GM21723 (cell line): ENCODE measurements around the gene CD274.
A peak's percentile ranks its signal among the peaks of the same experiment; 100 is the strongest.
"Not testable (repeated sequence)": the region's sequence is repeated elsewhere in the genome, so short reads cannot be mapped to it uniquely, and the experiment has no call there.

Source experiments
- ATAC-seq: cut with Tn5 transposase; IDR thresholded peaks from one replicate; pipeline ENCODE4 v1.9.1; 2021; ENCODE audit warnings: mild to moderate bottlenecking, moderate library complexity; ENCODE audit not compliant: unreplicated experiment

Gene CD274

DNA sequence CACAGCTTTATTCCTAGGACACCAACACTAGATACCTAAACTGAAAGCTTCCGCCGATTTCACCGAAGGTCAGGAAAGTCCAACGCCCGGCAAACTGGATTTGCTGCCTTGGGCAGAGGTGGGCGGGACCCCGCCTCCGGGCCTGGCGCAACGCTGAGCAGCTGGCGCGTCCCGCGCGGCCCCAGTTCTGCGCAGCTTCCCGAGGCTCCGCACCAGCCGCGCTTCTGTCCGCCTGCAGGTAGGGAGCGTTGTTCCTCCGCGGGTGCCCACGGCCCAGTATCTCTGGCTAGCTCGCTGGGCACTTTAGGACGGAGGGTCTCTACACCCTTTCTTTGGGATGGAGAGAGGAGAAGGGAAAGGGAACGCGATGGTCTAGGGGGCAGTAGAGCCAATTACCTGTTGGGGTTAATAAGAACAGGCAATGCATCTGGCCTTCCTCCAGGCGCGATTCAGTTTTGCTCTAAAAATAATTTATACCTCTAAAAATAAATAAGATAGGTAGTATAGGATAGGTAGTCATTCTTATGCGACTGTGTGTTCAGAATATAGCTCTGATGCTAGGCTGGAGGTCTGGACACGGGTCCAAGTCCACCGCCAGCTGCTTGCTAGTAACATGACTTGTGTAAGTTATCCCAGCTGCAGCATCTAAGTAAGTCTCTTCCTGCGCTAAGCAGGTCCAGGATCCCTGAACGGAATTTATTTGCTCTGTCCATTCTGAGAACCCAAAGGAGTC, at the start of gene CD274:
Gene CD274, plus strand, starts transcription at position 184 of the 733 bp plus-strand sequence. CDS start 5,572 bp downstream, outside the sequence.
- ATAC-seq: peak; percentile 74

DNA sequence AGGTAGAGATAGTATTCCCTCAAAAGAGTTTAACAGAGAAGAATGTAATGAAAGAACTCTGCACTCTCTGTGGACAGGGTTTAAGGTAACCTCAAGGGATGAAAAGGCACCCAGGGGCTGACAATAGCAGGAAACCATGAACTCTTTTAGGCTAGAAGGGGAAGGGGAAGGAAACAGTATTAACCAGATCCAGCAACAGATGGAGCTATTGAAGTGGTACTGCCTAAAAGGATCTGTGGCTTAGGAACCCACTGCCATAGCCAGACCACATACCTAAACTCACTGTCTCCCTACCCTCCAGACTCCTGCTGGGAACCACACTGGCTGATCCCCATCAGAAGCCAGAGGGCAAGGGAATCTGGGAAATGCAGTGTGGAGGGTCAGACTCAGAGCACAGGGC, 48.1 kb upstream of the CD274 start:
- ATAC-seq: no peak

DNA sequence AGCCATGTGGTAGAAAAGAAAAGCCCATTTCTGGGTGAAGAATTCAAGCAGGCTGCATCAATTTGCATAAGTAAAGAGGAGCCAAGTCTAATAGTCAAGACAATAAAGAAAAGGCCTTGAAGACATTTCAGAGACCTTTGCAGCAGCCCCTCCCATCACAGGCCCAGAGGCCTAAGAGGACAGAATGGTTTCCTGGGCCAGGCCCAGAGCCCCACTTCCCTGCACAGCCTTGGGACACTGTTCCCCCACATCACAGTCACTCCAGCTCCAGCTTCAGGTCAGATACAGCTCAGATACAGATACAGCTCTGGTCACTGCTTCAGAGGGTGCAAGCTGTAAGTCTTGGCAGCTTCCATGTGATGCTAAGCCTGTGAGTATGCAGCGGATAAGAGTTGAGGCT, 41.7 kb upstream of the CD274 start:
- no peak for ATAC-seq

DNA sequence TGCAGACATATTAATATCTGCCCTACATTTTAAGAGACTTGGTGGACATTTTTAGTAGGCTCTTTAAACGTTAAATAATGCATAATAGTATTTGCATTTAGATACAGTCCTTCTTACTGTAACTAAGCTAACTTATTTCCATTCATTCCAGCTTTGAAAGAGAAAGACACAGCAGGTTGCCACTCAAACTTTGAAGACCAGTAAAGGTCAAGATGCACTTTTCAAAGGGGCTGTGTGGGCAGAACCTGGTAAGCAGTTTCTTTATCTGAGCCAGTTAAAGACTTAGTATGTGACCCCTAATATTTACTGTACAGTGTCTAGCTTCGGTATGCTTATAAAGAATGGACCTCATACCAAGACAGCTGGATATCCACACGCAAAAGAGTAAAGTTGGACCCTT, 33.4 kb upstream of the CD274 start:
- no peak for ATAC-seq

DNA sequence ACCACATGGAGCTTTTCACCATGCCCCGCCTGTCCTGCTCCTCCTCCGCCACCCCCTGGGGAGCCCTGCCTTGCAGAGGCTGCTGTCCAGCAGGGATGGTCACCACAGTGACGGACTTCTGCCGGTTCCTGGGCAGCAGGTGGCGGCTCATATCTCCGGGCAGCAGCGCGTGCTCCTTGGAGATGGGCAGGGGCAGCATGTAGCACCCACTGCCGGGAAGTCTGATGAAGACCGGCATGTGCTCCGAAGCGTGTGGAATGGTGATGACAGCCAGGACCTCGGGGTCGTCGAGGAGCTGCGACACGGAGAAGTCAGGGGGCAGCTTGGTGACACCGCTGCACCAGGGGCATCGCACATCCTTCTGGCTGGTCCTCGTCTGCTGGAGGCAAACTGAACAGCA, 31.9 kb upstream of the CD274 start:
- no peak for ATAC-seq

DNA sequence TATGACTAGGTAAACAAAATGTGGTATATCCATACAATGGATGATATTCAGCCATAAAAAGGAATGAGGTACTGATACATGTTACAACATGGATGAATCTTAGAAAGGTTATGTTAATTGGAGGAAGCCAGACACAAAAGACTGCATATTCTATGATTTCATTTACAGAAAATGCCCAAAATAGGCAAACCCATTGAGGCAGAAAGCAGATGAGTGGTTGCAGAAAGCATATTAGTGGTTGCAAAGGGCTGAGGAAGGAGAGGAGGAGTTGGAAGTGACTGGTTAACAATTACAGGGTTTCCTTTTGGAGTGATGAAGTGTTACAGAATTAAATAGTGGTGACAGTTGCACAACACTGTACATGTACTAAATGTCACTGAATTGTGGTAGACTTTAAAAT, 30.4 kb upstream of the CD274 start:
- ATAC-seq: no peak

DNA sequence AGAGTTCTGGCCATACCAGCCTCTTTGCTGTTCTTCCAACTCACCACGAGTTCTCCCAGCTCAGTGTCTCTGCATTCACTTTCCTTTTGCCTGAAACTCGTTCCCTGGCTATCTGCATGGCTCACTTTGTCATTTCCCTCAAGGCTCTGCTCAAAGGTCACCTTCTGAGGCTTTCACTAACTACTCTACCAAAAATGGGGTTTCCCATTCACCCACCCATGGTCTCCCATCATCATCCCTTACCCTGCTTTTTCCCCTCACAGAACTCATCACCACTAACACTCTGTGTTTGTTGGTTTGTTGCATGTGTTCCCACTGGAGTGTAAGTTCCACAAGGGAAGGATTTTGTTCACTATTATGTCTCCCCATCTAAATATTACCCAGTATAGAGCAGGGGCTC, 29.2 kb upstream of the CD274 start:
- ATAC-seq: no peak

DNA sequence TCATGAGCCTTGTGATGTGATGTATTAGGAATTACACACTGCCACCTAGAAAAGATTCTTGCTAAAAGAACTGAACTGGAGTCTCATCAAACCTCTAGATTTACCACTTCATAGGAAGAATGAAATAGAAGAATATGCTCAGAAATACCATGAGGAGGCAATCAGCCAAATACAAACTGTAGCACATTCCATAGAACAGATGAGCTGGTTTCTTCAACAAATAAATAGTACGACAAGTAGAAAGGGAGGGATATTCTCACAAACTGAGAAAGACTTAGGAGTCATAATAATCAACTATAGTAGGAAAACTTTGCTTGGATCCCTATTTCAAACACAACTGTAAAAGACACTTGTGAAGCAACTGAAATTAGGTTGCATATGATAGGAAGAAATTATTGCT, 28.1 kb upstream of the CD274 start:
- no peak for ATAC-seq

DNA sequence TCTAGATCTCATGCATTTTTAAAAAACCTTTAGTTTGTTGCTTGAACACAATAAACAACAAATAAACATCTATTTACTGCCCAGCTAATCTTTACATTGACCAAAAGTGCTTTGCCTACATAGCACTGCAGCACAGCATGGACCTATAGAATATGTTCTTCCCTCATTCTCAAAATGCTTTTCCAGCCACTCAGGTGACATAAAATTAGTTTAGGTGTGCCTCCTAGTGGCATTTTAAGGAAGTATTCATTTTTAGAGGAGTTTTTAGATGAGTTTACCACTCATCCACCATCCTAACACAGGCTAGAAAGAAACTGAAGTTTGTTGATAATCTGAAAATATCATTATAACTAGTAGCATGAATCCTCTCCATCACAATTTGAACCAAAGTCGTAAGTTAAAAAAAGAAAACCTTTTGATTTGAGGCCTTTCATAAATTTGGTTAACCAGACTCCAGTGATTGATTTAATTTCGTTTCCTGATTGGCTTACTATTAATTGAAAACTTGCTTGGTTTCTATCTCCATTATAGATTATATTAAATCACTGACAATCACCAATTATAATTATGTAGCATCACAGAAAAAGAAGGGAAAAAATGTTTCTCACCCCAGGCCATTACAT, 25.2 kb upstream of the CD274 start:
- ATAC-seq: no peak

DNA sequence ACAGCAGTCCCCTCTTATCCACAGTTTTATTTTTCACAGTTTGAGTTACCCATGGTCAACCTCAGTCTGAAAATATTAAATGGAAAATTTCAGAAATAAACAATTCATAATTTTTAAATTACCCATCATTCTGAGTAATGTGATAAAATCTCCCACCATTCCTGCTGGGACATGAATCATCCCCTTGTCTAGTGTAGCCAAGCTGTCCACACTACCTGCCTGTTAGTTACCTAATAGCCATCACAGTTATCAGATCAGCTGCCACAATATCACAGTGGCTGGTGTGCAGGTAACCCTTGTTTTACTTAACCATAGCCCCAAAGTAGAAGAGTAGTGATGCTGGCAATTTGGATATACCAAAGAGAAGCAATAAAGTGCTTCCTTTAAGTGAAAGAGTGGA, 23.3 kb upstream of the CD274 start:
- no peak for ATAC-seq

DNA sequence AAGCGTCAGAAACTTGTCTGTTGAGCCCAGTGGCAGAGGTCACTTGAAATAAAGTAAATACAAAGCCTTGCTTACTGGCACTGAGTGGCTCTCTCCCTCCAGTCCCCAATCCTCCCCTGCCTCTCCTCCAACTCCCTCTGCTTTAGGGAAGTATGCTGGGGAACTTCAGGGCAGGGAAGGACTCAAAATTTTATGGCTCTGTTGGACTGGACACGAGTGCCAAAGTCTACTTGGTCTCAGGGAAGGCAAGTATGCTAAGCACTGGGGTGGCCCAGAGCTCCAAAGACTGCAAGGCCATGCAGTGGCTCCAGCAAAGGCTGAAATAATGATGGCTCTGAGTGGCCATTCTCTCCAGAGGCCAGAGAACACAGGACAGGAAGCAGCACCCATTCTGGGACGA, 22.2 kb upstream of the CD274 start:
- no peak for ATAC-seq

DNA sequence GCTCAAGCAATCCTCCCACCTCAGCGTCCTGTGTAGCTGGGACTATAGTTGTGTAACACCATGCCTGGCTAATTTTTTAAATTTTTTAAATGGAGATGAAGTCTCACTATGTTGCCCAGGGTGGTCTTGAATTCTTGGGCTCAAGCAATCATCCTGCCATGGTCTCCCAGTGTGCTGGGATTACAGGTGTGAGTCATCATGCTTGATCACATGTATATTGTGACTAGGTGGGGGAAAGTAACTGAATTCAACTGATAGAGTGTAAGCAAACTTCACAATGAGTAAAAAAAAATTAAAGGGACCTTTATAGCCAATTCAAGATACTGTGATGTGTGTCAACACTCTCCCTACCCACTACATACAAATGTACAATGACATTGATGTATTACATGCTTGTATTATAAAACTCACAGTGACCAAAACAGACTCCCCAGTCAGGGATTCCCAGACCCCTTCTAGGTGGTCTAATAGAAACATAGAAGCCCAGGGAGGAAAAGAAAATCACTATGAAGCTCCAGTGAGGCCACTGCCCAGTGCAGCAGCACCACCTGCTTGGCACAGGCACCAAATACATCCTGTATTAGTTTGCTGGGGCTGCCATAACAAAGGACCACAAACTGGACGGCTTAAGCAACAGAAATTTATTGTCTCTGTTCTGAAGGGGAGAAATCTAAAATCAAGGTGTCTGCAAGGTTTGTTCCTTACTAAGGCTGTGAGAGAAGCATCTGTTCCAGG, 21.4 kb upstream of the CD274 start:
- ATAC-seq: no peak

DNA sequence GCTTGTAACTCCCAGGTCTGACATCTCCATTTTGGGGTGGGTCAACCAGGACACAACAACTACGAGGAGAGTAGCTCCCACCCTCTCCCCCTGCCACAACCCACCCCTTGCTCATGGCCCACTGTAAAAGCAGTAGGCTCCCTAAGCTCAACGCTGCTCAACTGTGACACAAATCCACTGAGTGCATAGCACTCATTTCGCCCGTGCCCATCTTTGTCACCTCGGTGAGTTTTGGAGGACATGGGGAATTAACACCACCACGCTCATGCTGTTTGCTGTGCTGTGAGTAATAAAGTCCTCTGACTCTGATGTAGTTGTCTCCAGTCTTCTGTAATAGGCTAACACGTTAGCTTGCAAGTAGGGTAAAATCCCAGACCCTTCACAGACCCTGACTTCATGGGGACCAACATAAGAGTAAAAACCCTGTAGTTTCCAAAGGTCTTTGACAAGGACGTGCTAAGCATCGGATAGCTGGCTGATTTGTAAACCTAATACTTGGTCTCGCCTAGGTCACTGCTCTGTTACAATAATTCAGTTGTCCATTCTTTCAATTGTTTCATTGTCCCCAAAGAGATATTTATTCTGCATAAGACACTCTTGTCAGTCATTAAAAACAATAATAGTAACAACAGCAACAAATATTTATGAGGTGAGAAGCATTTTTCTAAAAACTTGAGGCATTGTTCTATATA, 20.3 kb upstream of the CD274 start:
- ATAC-seq: no peak

DNA sequence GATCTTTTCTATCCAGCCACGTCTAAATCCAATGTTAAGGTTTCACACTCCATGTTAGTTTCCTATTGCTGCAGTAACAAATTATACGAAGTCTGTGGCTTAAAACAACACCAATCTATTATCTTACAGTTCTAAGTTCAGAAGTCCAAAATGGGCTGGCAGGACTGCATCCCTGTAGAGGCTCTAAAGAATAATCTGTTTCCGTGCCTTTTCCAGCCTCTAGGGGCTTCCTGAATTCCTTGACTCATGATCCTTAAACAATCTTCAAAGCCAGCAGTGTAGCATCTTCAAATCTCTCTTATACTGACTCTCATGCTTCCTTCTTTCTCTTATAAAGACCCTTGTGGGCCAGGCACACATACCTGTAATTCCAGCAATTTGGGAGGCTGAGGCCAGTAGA, 19.4 kb upstream of the CD274 start:
- no peak for ATAC-seq

DNA sequence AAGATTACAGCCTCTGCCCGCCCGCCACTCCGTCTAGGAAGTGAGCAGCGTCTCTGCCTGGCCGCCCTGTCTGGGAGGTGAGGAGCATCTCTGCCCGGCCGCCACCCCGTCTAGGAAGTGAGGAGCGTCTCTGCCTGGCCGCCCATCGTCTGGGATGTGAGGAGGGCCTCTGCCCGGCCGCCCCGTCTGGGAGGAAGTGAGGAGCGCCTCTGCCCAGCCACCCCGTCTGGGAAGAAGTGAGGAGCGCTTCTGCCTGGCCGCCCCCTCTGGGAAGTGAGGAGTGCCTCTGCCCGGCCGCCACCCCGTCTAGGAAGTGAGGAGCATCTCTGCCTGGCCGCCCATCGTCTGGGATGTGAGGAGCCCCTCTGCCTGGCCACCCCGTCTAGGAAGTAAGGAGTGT, 17.5 kb upstream of the CD274 start:
- not testable (repeated sequence) for ATAC-seq

DNA sequence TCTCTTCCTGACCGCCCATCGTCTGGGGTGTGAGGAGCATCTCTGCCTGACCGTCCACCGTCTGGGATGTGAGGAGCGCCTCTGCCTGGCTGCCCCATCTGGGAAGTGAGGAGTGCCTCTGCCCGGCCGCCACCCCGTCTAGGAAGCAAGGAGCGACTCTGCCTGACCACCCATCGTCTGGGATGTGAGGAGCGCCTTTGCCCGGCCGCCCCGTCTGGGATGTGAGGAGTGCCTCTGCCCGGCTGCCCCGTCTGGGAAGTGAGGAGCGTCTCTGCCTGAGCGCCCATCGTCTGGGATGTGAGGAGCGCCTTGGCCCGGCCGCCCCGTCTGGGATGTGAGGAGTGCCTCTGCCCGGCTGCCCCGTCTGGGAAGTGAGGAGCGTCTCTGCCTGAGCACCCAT, 17.0 kb upstream of the CD274 start:
- ATAC-seq: not testable (repeated sequence)

DNA sequence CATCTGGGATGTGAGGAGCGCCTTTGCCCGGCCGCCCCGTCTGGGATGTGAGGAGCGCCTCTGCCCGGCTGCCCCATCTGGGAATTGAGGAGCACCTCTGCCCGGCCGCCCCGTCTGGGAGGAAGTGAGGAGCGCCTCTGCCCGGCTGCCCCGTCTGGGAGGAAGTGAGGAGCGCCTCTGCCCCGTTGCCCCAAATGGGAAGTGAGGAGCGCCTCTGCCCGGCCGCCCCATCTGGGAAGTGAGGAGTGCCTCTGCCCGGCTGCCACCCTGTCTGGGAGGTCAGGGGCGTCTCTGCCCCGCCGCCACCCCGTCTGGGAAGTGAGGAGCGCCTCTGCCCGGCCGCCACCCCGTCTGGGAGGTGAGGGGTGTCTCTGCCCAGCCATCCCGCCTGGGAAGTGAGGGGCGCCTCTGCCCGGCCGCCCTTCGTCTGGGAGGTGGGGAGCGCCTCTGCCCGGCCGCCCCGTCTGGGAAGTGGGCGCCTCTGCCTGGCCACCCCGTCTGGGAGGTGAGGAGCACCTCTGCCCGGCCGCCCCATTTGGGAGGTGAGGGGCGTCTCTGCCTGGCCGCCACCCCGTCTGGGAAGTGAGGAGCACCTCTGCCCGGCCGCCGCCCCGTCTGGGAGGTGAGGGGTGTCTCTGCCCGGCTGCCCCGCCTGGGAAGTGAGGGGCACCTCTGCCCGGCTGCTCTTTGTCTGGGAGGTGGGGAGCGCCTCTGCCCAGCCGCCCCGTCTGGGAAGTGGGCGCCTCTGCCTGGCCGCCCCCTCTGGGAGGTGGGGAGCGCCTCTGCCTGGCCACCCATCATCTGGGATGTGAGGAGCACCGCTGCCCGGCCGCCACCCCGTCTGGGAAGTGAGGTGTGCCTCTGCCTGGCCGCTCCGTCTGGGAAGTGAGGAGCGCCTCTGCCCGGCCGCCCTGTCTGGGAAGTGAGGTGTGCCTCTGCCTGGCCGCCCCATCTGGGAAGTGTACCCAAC, 16.2 kb upstream of the CD274 start:
- not testable (repeated sequence) for ATAC-seq

DNA sequence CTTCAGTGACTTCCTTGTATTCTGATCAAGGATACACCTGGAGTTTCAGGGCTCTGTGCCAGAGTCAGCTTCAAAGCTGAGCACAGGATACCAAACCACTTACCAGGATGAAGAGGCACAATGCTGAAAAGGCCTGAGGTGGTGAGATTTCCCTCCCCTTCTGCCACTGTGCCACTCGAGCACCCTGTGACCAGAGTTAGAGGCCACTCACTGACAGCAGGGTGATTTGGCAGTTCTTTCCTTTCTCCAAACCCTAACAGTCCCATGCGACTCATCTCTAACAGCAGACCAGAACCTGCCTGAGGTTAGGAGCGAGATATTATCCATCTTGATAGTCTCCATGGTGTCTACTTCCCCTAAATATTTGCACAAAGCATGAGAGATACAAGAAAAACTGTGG, 14.4 kb upstream of the CD274 start:
- no peak for ATAC-seq

DNA sequence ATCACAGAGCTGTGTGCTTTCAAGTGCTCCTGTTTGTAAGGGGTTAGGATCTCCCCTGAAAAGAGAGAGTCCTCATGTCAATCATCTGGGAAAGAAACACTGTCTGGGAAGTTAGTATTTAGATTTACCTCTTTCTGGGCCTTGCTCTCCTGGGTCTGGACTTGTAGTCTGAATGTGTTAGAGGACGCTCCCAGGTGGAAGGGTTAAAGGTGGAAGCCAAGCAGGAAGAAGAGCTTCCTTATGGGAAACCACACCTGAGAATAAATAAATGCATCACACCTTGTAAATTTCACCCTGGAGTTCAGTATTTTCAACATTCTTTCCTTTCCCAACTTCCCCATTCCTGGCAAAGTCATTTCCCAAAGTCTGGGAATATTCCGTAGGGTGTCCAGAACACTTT, 13.9 kb upstream of the CD274 start:
- no peak for ATAC-seq
